HepG2 (cell line): ENCODE measurements around the gene MC1R. TPM values are rescaled to one million over a fixed set of nuclear protein-coding genes. Genes with fewer than 3 reads are reported as not detected.

Source experiments
- ATAC-seq: fragments of 200-7000 bp; cut with Tn5 transposase; 3 replicates; pipeline ENCODE4 v1.9.1; 2020; ENCODE audit warnings: mild to moderate bottlenecking, moderate library complexity
- BruUV-seq: library from RNA; stranded (reverse); fragments of 400-500 nt; replicated peaks from 2 replicates; lab custom pipeline; 2021; lab: Mats Ljungman, UMichigan
- CTCF ChIA-PET: fragments of 300-600 bp; formaldehyde crosslinking; extraction: SDS; loops from one replicate; lab custom pipeline; 2021; ENCODE audit warnings: low total read pairs, inconsistent platforms, low intra/inter-chr PET ratio; lab: Yijun Ruan, JAX
- POLR2A ChIA-PET: fragments of 350-600 bp; sonication (Branson Sonifier 250); formaldehyde crosslinking; loops from one replicate; lab custom pipeline; 2020; ENCODE audit warnings: antibody characterized with exemption, inconsistent platforms; lab: Yijun Ruan, JAX
- DNase-seq: peaks from one replicate; pipeline ENCODE4 v3.0.0-alpha.2; 2015; ENCODE audit warnings: low spot score
- FAIRE-seq: peaks from 3 replicates; lab custom pipeline; 2011; peaks lifted over from hg19 to GRCh38; lab: Jason Lieb, UNC
- H2AFZ ChIP-seq: one replicate; pipeline ENCODE4 v1.6.1; 2011; ENCODE audit warnings: low read length, inconsistent platforms
- H3K27ac ChIP-seq: fragments of 300-600 bp; 3 replicates; pipeline ENCODE4 v1.8.0; 2011; ENCODE audit warnings: mixed run types, mild to moderate bottlenecking, mixed read lengths, low read length, inconsistent platforms; ENCODE audit not compliant: insufficient read depth; ENCODE audit errors: extremely low read length
- H3K27me3 ChIP-seq, 2 experiments: fragments of 200-600 bp in 1 of 2; 2 replicates in 1 of 2; 3 replicates in 1 of 2; pipeline versions ENCODE4 v1.6.0 to v1.8.0; 2011; ENCODE audit warnings: low read length in 2 of 2, mild to moderate bottlenecking in 2 of 2, moderate library complexity in 2 of 2, inconsistent platforms in 1 of 2; ENCODE audit not compliant: insufficient read depth in 2 of 2, control insufficient read depth in 1 of 2
- H3K36me3 ChIP-seq, 2 experiments: fragments of 200-600 bp in 1 of 2; replicated peaks in 1 of 2; 2 replicates in 1 of 2; 3 replicates in 1 of 2; pipeline versions ENCODE4 v1.5.1 to v1.8.0; 2011; ENCODE audit warnings: low read length in 2 of 2, inconsistent platforms in 1 of 2; ENCODE audit not compliant: insufficient read depth in 2 of 2, control insufficient read depth in 1 of 2
- H3K4me1 ChIP-seq: 2 replicates; pipeline ENCODE4 v1.5.1; 2012; ENCODE audit warnings: low read length, inconsistent platforms; ENCODE audit not compliant: insufficient read depth
- H3K4me2 ChIP-seq: 2 replicates; pipeline ENCODE4 v1.6.0; 2011; ENCODE audit warnings: low read depth, low read length, inconsistent platforms
- H3K4me3 ChIP-seq, 3 experiments: fragments of 200-600 bp in 1 of 3; sonication (generic), shearing (Covaris generic) in 1 of 3; replicated peaks in 1 of 3; 2 replicates each; pipeline ENCODE4 v1.5.1; 2011 to 2016; ENCODE audit warnings: low read length in 3 of 3, inconsistent platforms in 2 of 3, low read depth in 2 of 3, mild to moderate bottlenecking in 2 of 3, control low read depth in 1 of 3, mixed read lengths in 1 of 3; ENCODE audit not compliant: insufficient read depth in 1 of 3
- H3K79me2 ChIP-seq: one replicate; pipeline ENCODE4 v1.6.1; 2011; ENCODE audit warnings: low read length, inconsistent platforms; ENCODE audit not compliant: insufficient read depth
- H3K9ac ChIP-seq: 2 replicates; pipeline ENCODE4 v1.6.0; 2011; ENCODE audit warnings: mild to moderate bottlenecking, low read depth, low read length, inconsistent platforms; ENCODE audit not compliant: insufficient read depth
- H3K9me3 ChIP-seq: 2 replicates; pipeline ENCODE4 v1.5.1; 2012; ENCODE audit warnings: mild to moderate bottlenecking, low read length
- H4K20me1 ChIP-seq: 2 replicates; pipeline ENCODE4 v1.6.0; 2011; ENCODE audit warnings: inconsistent platforms, mild to moderate bottlenecking, low read length, moderate library complexity; ENCODE audit not compliant: insufficient read depth
- DDIT3 ChIP-seq: sonication (generic); formaldehyde crosslinking; IDR thresholded peaks from 2 replicates; pipeline ENCODE4 v1.4.0; 2020; ENCODE audit warnings: mild to moderate bottlenecking, missing genetic modification reagents
- EEA1 ChIP-seq: sonication (generic); formaldehyde crosslinking; IDR thresholded peaks from 2 replicates; pipeline ENCODE4 v1.5.1; 2020; ENCODE audit warnings: mild to moderate bottlenecking, missing genetic modification reagents, borderline replicate concordance
- FOXP1 ChIP-seq, 2 experiments: fragments of 450-650 bp in 1 of 2; IDR thresholded peaks; 2 replicates each; pipeline ENCODE4 v1.6.1; 2017 to 2018; ENCODE audit warnings: antibody characterized with exemption in 1 of 2
- GLMP ChIP-seq: sonication (generic); formaldehyde crosslinking; IDR thresholded peaks from 2 replicates; pipeline ENCODE4 v1.9.0; 2021; ENCODE audit warnings: missing genetic modification reagents, mild to moderate bottlenecking, borderline replicate concordance
- HOXA9 ChIP-seq: sonication (generic); formaldehyde crosslinking; IDR thresholded peaks from 2 replicates; pipeline ENCODE4 v1.8.1; 2022; ENCODE audit warnings: missing genetic modification reagents, mild to moderate bottlenecking, moderate library complexity, borderline replicate concordance
- MYPOP ChIP-seq: sonication (generic); formaldehyde crosslinking; IDR thresholded peaks from 2 replicates; pipeline ENCODE4 v1.8.1; 2023; ENCODE audit warnings: mild to moderate bottlenecking, moderate library complexity, missing genetic modification reagents
- PBX2 ChIP-seq: IDR thresholded peaks from 2 replicates; pipeline ENCODE4 v1.6.1; 2016; ENCODE audit warnings: control low read depth
- SRY ChIP-seq: sonication (generic); formaldehyde crosslinking; IDR thresholded peaks from 2 replicates; pipeline ENCODE4 v1.8.0; 2022; ENCODE audit warnings: mild to moderate bottlenecking, missing genetic modification reagents
- ZBTB10 ChIP-seq: sonication (generic); formaldehyde crosslinking; IDR thresholded peaks from 2 replicates; pipeline ENCODE4 v1.4.0; 2020; ENCODE audit warnings: missing genetic modification reagents, borderline replicate concordance
- ZNF335 ChIP-seq: sonication (generic); formaldehyde crosslinking; IDR thresholded peaks from 2 replicates; pipeline ENCODE4 v1.4.0; 2020; ENCODE audit warnings: missing genetic modification reagents
- ZNF580 ChIP-seq: IDR thresholded peaks from 2 replicates; pipeline ENCODE4 v1.6.1; 2016; ENCODE audit warnings: low read depth, borderline replicate concordance
- ZNF589 ChIP-seq: sonication (generic); formaldehyde crosslinking; conservative IDR thresholded peaks from 2 replicates; pipeline ENCODE4 v1.8.0; 2022; ENCODE audit warnings: mild to moderate bottlenecking, moderate library complexity, missing genetic modification reagents
- ZNF891 ChIP-seq: sonication (generic); formaldehyde crosslinking; IDR thresholded peaks from 2 replicates; pipeline ENCODE4 v1.5.0; 2020; ENCODE audit warnings: mild to moderate bottlenecking, missing genetic modification reagents
- WGBS: methylation state at CpG from one replicate; pipeline ENCODE4 v1.1.6; 2017; ENCODE audit warnings: low lambda C conversion rate; 5-methylcytosine and 5-hydroxymethylcytosine counted together
- in situ Hi-C: cut with HindIII; loops from 2 replicates; pipeline ENCODE4 v1.10.0; 2017; ENCODE audit warnings: low pct_unique_long_range_greater_than_20kb; ENCODE audit not compliant: extremely low pct_ligation_motif_present
- intact Hi-C: fragments of 100-400 bp; cut with micrococcal nuclease; formaldehyde crosslinking; loops from one replicate; pipeline ENCODE4 v1.10.0; 2022; ENCODE audit not compliant: unreplicated experiment
- polyA plus RNA-seq, 8 experiments: library from polyadenylated mRNA; depleted of rRNA in 3 of 8; stranded (reverse) in 7 of 8; unstranded in 1 of 8; fragments of >200 nt; fragmentation: Illumina TruSeq in 4 of 8; extraction: Trizol in 4 of 8; gene quantifications; 2 replicates each; pipeline versions ENCODE4 v1.2.1 to v1.2.3, GENCODE V29; 2011 to 2016; ENCODE audit warnings: low read depth in 4 of 8, missing spikeins in 1 of 8, mixed read lengths in 1 of 8; ENCODE audit not compliant: insufficient read depth in 1 of 8
- total RNA-seq, 5 experiments: library from RNA; depleted of rRNA; stranded (reverse); fragments of >200 nt; fragmentation: Illumina TruSeq; extraction: Trizol; gene quantifications; 2 replicates each; pipeline ENCODE4 v1.2.3, GENCODE V29; 2016; ENCODE audit warnings: low read depth in 1 of 5

The MC1R gene
- total and polyA plus RNA-seq, 2 of the 13 experiments (the other 11 are each of a cell fraction or from before 2014, with no cell fraction given) = 9.1 to 14.8 TPM

- no peak for DNase-seq
- Histone ChIP-seq H3K36me3 (peaks cover 26 to 40% of the 10 kb centered on the region in 2 experiments), H3K4me1 (peaks cover 5% of the 10 kb centered on the region), H3K9ac (no peak overlapping the region), H3K27me3 (no peaks in the 10 kb centered on the region), H3K79me2 (peaks cover 4% of the 10 kb centered on the region), H4K20me1 (no peaks in the 10 kb centered on the region), H3K27ac (no peak overlapping the region), H3K4me3 (no peak overlapping the region), H3K9me3 (no peaks in the 10 kb centered on the region), H3K4me2 (no peak overlapping the region), H2AFZ (no peak overlapping the region)
- no TSS peak for BruUV-seq
- ATAC-seq = no peak
- intact Hi-C loops = no loop called here
- in situ Hi-C loops = no loop called here
- WGBS = 97% methylated on average over 14 of the region's 15 CpGs
- POLR2A ChIA-PET = no interaction called here
- CTCF ChIA-PET = no interaction called here
- FAIRE-seq = no peak
- no peak for TF ChIP-seq GLMP
- no peak for TF ChIP-seq MYPOP (CRISPR knock-in tag)
- no peak for TF ChIP-seq EEA1 (CRISPR knock-in tag)
- TF ChIP-seq HOXA9 (CRISPR knock-in tag) = no peak
- TF ChIP-seq FOXP1 (IDR thresholded peaks at IDR 0.05) = no peak
- no peak for TF ChIP-seq FOXP1 (CRISPR knock-in tag; IDR thresholded peaks at IDR 0.05)
- no peak for TF ChIP-seq DDIT3
- no peak for TF ChIP-seq ZNF589 (CRISPR knock-in tag)
- TF ChIP-seq SRY (CRISPR knock-in tag) = no peak
- no peak for TF ChIP-seq ZBTB10
- no peak for TF ChIP-seq ZNF891 (CRISPR knock-in tag)
- no peak for TF ChIP-seq PBX2 (CRISPR knock-in tag)
- no peak for TF ChIP-seq ZNF335
- TF ChIP-seq ZNF580 (CRISPR knock-in tag) = no peak
Observed at GRCh38 chr16:89955001-89955685, 36.5 kb downstream of the MC1R start.
